Measurements from ENCODE around the gene AFF2.
"Not testable (repeated sequence)": the region's sequence is repeated elsewhere in the genome, so short reads cannot be mapped to it uniquely, and the experiment has no call there.

Gene AFF2

GRCh38 chrX:148661035-148661434 lies 160.6 kb downstream of the AFF2 start:
- TF ChIP-seq, protein P1, sequence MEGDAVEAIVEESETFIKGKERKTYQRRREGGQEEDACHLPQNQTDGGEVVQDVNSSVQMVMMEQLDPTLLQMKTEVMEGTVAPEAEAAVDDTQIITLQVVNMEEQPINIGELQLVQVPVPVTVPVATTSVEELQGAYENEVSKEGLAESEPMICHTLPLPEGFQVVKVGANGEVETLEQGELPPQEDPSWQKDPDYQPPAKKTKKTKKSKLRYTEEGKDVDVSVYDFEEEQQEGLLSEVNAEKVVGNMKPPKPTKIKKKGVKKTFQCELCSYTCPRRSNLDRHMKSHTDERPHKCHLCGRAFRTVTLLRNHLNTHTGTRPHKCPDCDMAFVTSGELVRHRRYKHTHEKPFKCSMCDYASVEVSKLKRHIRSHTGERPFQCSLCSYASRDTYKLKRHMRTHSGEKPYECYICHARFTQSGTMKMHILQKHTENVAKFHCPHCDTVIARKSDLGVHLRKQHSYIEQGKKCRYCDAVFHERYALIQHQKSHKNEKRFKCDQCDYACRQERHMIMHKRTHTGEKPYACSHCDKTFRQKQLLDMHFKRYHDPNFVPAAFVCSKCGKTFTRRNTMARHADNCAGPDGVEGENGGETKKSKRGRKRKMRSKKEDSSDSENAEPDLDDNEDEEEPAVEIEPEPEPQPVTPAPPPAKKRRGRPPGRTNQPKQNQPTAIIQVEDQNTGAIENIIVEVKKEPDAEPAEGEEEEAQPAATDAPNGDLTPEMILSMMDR (IDR thresholded peaks at IDR 0.05; ENCODE audit: extremely low read depth, missing control alignments): no peak
- no peak for DNase-seq (ENCODE audit: low spot score)

- TF ChIP-seq, protein P1 (IDR thresholded peaks at IDR 0.05; ENCODE audit: extremely low read depth, missing control alignments): no peak
- DNase-seq (ENCODE audit: low spot score): no peak
These were observed 161.6 kb downstream of the AFF2 start for GRCh38 chrX:148662014-148662413.

DNA sequence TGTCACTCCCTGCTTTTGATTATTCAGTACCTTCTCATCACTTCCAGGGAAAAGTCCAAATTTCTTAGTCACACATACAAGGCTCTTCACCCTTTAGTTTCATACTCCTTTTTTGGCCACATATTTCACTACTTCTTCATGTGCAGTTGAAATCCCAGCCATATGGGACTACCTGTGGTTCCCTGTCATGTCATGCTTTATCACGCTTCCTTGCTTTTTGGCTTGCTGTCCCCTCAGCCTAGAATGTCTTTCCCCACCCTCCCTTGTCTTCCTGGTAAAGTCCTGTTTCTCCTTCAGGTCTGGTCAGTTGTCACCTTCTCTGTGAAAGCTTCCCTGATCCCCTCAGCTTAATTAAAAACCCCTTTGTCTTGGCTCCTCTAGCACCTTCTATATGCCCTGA lies 163.8 kb downstream of the AFF2 start:
- DNase-seq (ENCODE audit: low spot score): no peak
- TF ChIP-seq, protein P1 (IDR thresholded peaks at IDR 0.05; ENCODE audit: extremely low read depth, missing control alignments): no peak

GRCh38 chrX:148664995-148665394 lies 164.6 kb downstream of the AFF2 start:
- TF ChIP-seq, protein P1 (IDR thresholded peaks at IDR 0.05; ENCODE audit: extremely low read depth, missing control alignments): no peak
- DNase-seq (ENCODE audit: low spot score): no peak

GRCh38 chrX:148669175-148669574 lies 168.8 kb downstream of the AFF2 start:
- DNase-seq (ENCODE audit: low spot score): not testable (repeated sequence)

DNA sequence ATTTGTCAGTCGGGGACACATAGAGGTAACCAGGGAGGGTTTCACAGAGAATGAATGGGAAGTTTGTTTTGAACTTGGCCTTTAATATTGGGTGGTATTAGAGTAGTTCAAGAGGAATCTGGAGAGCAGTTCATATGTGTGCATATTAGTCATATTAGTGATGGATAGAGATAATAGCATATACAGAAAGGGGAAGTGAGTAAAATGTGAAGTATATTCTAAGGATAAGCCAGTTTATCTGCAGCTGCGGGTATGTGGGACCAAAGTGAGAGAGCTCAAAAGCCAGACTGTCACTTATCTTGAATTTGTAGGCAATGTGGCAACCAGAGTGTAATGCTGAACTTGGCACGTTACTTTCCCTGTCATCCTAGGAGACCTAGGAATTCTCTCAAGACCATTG lies 169.9 kb downstream of the AFF2 start:
- TF ChIP-seq, protein P1 (IDR thresholded peaks at IDR 0.05; ENCODE audit: extremely low read depth, missing control alignments): no peak
- DNase-seq (ENCODE audit: low spot score): no peak

DNA sequence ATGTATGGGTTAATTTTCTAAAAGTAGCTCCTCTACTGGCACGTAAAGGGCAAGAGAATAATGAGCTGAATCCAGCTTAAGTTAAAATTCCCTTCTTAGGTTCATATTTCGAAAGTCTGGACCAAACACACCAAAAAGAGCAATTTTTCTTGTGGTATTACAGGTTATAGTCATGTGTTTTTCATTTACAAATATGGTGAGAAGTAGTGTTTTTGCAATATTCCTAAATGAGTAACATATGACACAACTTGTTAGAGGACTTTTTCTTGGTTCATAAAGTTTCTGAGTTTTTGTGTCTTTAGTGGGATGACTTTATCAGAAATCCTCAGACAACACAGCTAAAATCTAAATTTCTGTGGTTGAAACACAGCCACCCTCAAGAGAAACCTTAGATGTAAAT lies 172.1 kb downstream of the AFF2 start:
- no peak for DNase-seq (ENCODE audit: low spot score)
- TF ChIP-seq, protein P1 (IDR thresholded peaks at IDR 0.05; ENCODE audit: extremely low read depth, missing control alignments): no peak

DNA sequence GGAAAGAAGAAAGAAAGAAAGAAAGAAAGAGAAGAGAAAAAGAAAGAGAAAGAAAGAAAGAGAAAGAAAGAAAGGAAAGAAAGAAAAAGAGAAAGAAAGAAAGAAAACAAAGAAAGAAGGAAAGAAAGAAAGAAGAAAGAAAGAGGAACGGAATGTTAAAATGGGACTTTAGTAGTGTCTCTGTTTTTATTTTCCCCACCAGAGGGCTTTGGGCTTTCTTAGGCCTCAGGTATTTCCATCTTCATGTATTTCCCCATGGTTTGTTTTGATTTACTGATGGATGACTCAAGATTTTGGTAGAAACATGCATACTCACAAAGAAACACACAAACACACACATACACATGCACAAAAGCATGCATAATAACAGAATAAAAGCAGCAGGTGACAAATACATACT lies 181.2 kb downstream of the AFF2 start:
- TF ChIP-seq, protein P1 (IDR thresholded peaks at IDR 0.05; ENCODE audit: extremely low read depth, missing control alignments): no peak
- DNase-seq (ENCODE audit: low spot score): no peak

Measured in GM20000 (cell line).